ENCODE data around the gene HSPG2. TPM values are rescaled to one million over a fixed set of nuclear protein-coding genes. Genes with fewer than 3 reads are reported as not detected.
A peak's percentile ranks its signal among the peaks of the same experiment; 100 is the strongest.

HSPG2 gene
- total and polyA plus RNA-seq, 5 donors from 2014 or later = 0.05 to 3.2 (median 0.17) TPM; not detected in 1

- ATAC-seq (ENCODE audit: low read depth in 2 of 2) = no peak
- Mint-ChIP-seq H3K36me3 (peaks cover 4% of the 10 kb centered on the region), H3K9me3 (peaks cover 0 to 2% (median 0%) of the 10 kb centered on the region in 7 donors), H3K4me1 (peaks cover 0 to 15% (median 5%) of the 10 kb centered on the region in 4 donors), H3K27ac (no peak overlapping the region), H3K27me3 (peaks cover 16% of the 10 kb centered on the region), H3K4me3 (no peak overlapping the region)
- H3K4me1 ChIP-seq (ENCODE audit: control insufficient read depth, insufficient read depth, low read length, poor library complexity, severe bottlenecking) = peaks cover 4% of the 10 kb centered on the region
- no peaks in the 10 kb centered on the region for H3K36me3 ChIP-seq (ENCODE audit: control insufficient read depth, insufficient read depth, low read length)
- peaks cover 2% of the 10 kb centered on the region for H3K27me3 ChIP-seq (ENCODE audit: control insufficient read depth, insufficient read depth, low read length)
- H3K27ac ChIP-seq (ENCODE audit: insufficient read depth, low read length, poor library complexity, severe bottlenecking) = no peak overlapping the region
- no peak overlapping the region for H3K4me3 ChIP-seq (ENCODE audit: low read depth, low read length)
- no peak for DNase-seq
- no peaks in the 10 kb centered on the region for H3K9me3 ChIP-seq (ENCODE audit: control insufficient read depth in 2 of 2, low read length in 2 of 2)
These were observed 5.4 kb upstream of the HSPG2 start for GRCh38 chr1:21942464-21942863.

- no peak overlapping the region for H3K27ac ChIP-seq (ENCODE audit: insufficient read depth, low read length, poor library complexity, severe bottlenecking)
- no peaks in the 10 kb centered on the region for H3K9me3 ChIP-seq (ENCODE audit: control insufficient read depth in 2 of 2, low read length in 2 of 2)
- no peak overlapping the region for H3K4me3 ChIP-seq (ENCODE audit: low read depth, low read length)
- no peaks in the 10 kb centered on the region for H3K36me3 ChIP-seq (ENCODE audit: control insufficient read depth, insufficient read depth, low read length)
- H3K27ac Mint-ChIP-seq = peak overlapping the region in 2 of 3 donors; percentile 21 to 82
- DNase-seq (no peak), ATAC-seq (ENCODE audit: low read depth in 2 of 2) (no peak)
- H3K27me3 ChIP-seq (ENCODE audit: control insufficient read depth, insufficient read depth, low read length) = peaks cover 2% of the 10 kb centered on the region
- peaks cover 16% of the 10 kb centered on the region for H3K27me3 Mint-ChIP-seq
- H3K4me1 ChIP-seq (ENCODE audit: control insufficient read depth, insufficient read depth, low read length, poor library complexity, severe bottlenecking) = peaks cover 10% of the 10 kb centered on the region
- peaks cover 4% of the 10 kb centered on the region for H3K36me3 Mint-ChIP-seq
- no peak overlapping the region for H3K4me3 Mint-ChIP-seq
- peaks cover 0 to 2% (median 0%) of the 10 kb centered on the region in 7 donors for H3K9me3 Mint-ChIP-seq
- H3K4me1 Mint-ChIP-seq = peaks cover 0 to 15% (median 6%) of the 10 kb centered on the region in 4 donors
These were observed 4.3 kb upstream of the HSPG2 start for GRCh38 chr1:21941370-21941769.

GRCh38 chr1:21940492-21940891, 3.4 kb upstream of the HSPG2 start:
- no peaks in the 10 kb centered on the region for H3K9me3 ChIP-seq (ENCODE audit: control insufficient read depth in 2 of 2, low read length in 2 of 2)
- H3K27me3 ChIP-seq (ENCODE audit: control insufficient read depth, insufficient read depth, low read length) = peaks cover 2% of the 10 kb centered on the region
- peaks cover 4% of the 10 kb centered on the region for H3K36me3 Mint-ChIP-seq
- no peak for ATAC-seq (ENCODE audit: low read depth in 2 of 2)
- no peaks in the 10 kb centered on the region for H3K36me3 ChIP-seq (ENCODE audit: control insufficient read depth, insufficient read depth, low read length)
- peaks cover 19% of the 10 kb centered on the region for H3K27me3 Mint-ChIP-seq
- peak overlapping the region in 1 of 4 donors; percentile 35 for H3K4me3 Mint-ChIP-seq
- peaks cover 0 to 17% (median 6%) of the 10 kb centered on the region in 4 donors for H3K4me1 Mint-ChIP-seq
- H3K4me1 ChIP-seq (ENCODE audit: control insufficient read depth, insufficient read depth, low read length, poor library complexity, severe bottlenecking) = peaks cover 10% of the 10 kb centered on the region
- H3K27ac Mint-ChIP-seq = no peak overlapping the region
- H3K27ac ChIP-seq (ENCODE audit: insufficient read depth, low read length, poor library complexity, severe bottlenecking) = no peak overlapping the region
- H3K4me3 ChIP-seq (ENCODE audit: low read depth, low read length) = no peak overlapping the region
- H3K9me3 Mint-ChIP-seq = peaks cover 0 to 2% (median 0%) of the 10 kb centered on the region in 7 donors
- no peak for DNase-seq

- no peaks in the 10 kb centered on the region for H3K36me3 ChIP-seq (ENCODE audit: control insufficient read depth, insufficient read depth, low read length)
- no peak for DNase-seq
- ATAC-seq (ENCODE audit: low read depth in 2 of 2) = no peak
- H3K4me3 ChIP-seq (ENCODE audit: low read depth, low read length) = no peak overlapping the region
- Mint-ChIP-seq H3K36me3 (peaks cover 4% of the 10 kb centered on the region), H3K27ac (no peak overlapping the region), H3K27me3 (peaks cover 26% of the 10 kb centered on the region), H3K9me3 (peaks cover 0 to 2% (median 0%) of the 10 kb centered on the region in 7 donors), H3K4me3 (peak overlapping the region in 2 of 4 donors; percentile 35 to 80), H3K4me1 (peaks cover 0 to 19% (median 6%) of the 10 kb centered on the region in 4 donors)
- H3K27me3 ChIP-seq (ENCODE audit: control insufficient read depth, insufficient read depth, low read length) = peaks cover 2% of the 10 kb centered on the region
- H3K9me3 ChIP-seq (ENCODE audit: control insufficient read depth in 2 of 2, low read length in 2 of 2) = no peaks in the 10 kb centered on the region
- H3K27ac ChIP-seq (ENCODE audit: insufficient read depth, low read length, poor library complexity, severe bottlenecking) = no peak overlapping the region
- H3K4me1 ChIP-seq (ENCODE audit: control insufficient read depth, insufficient read depth, low read length, poor library complexity, severe bottlenecking) = peaks cover 10% of the 10 kb centered on the region
These were observed 2.7 kb upstream of the HSPG2 start for GRCh38 chr1:21939650-21940374.

GRCh38 chr1:21938732-21939538, 1.8 kb upstream of the HSPG2 start:
- peaks cover 4% of the 10 kb centered on the region for H3K36me3 Mint-ChIP-seq
- H3K4me3 Mint-ChIP-seq = peak overlapping the region; percentile 61 to 99 (median 86)
- Histone ChIP-seq H3K4me1 (ENCODE audit: control insufficient read depth, insufficient read depth, low read length, poor library complexity, severe bottlenecking) (peaks cover 10% of the 10 kb centered on the region), H3K9me3 (ENCODE audit: control insufficient read depth in 2 of 2, low read length in 2 of 2) (no peaks in the 10 kb centered on the region), H3K36me3 (ENCODE audit: control insufficient read depth, insufficient read depth, low read length) (no peaks in the 10 kb centered on the region), H3K4me3 (ENCODE audit: low read depth, low read length) (no peak overlapping the region), H3K27ac (ENCODE audit: insufficient read depth, low read length, poor library complexity, severe bottlenecking) (no peak overlapping the region), H3K27me3 (ENCODE audit: control insufficient read depth, insufficient read depth, low read length) (peaks cover 2% of the 10 kb centered on the region)
- H3K4me1 Mint-ChIP-seq = peaks cover 0 to 22% (median 6%) of the 10 kb centered on the region in 4 donors
- peak overlapping the region in 1 of 3 donors; percentile 40 for H3K27ac Mint-ChIP-seq
- DNase-seq = no peak
- ATAC-seq (ENCODE audit: low read depth in 2 of 2) = no peak
- no peaks in the 10 kb centered on the region for H3K9me3 Mint-ChIP-seq
- H3K27me3 Mint-ChIP-seq = peaks cover 34% of the 10 kb centered on the region

GRCh38 chr1:21937372-21938121, 437 bp upstream of the HSPG2 start:
- Histone ChIP-seq H3K9me3 (ENCODE audit: control insufficient read depth in 2 of 2, low read length in 2 of 2) (no peaks in the 10 kb centered on the region), H3K4me3 (ENCODE audit: low read depth, low read length) (peak overlapping the region; percentile 67), H3K4me1 (ENCODE audit: control insufficient read depth, insufficient read depth, low read length, poor library complexity, severe bottlenecking) (peaks cover 10% of the 10 kb centered on the region), H3K27me3 (ENCODE audit: control insufficient read depth, insufficient read depth, low read length) (peaks cover 2% of the 10 kb centered on the region), H3K36me3 (ENCODE audit: control insufficient read depth, insufficient read depth, low read length) (no peaks in the 10 kb centered on the region), H3K27ac (ENCODE audit: insufficient read depth, low read length, poor library complexity, severe bottlenecking) (no peak overlapping the region)
- H3K27me3 Mint-ChIP-seq = peaks cover 35% of the 10 kb centered on the region
- peak; percentile 39 to 59 (median 59) for DNase-seq
- peaks cover 4% of the 10 kb centered on the region for H3K36me3 Mint-ChIP-seq
- peaks cover 0 to 24% (median 6%) of the 10 kb centered on the region in 4 donors for H3K4me1 Mint-ChIP-seq
- ATAC-seq (ENCODE audit: low read depth in 2 of 2) = peak; percentile 86 to 87
- H3K9me3 Mint-ChIP-seq = no peaks in the 10 kb centered on the region
- H3K4me3 Mint-ChIP-seq = peak overlapping the region; percentile 84 to 99 (median 92)
- H3K27ac Mint-ChIP-seq = peak overlapping the region in 2 of 3 donors; percentile 40 to 92

- no peak overlapping the region for H3K4me3 ChIP-seq (ENCODE audit: low read depth, low read length)
- Mint-ChIP-seq H3K4me3 (peak overlapping the region in 3 of 4 donors; percentile 54 to 78 (median 73)), H3K4me1 (peaks cover 0 to 23% (median 6%) of the 10 kb centered on the region in 4 donors), H3K36me3 (peaks cover 4% of the 10 kb centered on the region), H3K27ac (no peak overlapping the region), H3K9me3 (no peaks in the 10 kb centered on the region), H3K27me3 (peaks cover 35% of the 10 kb centered on the region)
- peak in 1 of 3 donors; percentile 8 for DNase-seq
- no peak overlapping the region for H3K27ac ChIP-seq (ENCODE audit: insufficient read depth, low read length, poor library complexity, severe bottlenecking)
- peaks cover 2% of the 10 kb centered on the region for H3K27me3 ChIP-seq (ENCODE audit: control insufficient read depth, insufficient read depth, low read length)
- no peaks in the 10 kb centered on the region for H3K36me3 ChIP-seq (ENCODE audit: control insufficient read depth, insufficient read depth, low read length)
- no peaks in the 10 kb centered on the region for H3K9me3 ChIP-seq (ENCODE audit: control insufficient read depth in 2 of 2, low read length in 2 of 2)
- H3K4me1 ChIP-seq (ENCODE audit: control insufficient read depth, insufficient read depth, low read length, poor library complexity, severe bottlenecking) = peaks cover 10% of the 10 kb centered on the region
- ATAC-seq (ENCODE audit: low read depth in 2 of 2) = no peak
These were observed 611 bp downstream of the HSPG2 start for GRCh38 chr1:21936366-21937031.
